Measurements from ENCODE around the gene FAM180B. TPM values are rescaled to one million over a fixed set of nuclear protein-coding genes. Genes with fewer than 3 reads are reported as not detected.

Gene FAM180B
- total and polyA plus RNA-seq, 10 of the 15 experiments (the other 5 are each of a cell fraction or from before 2014, with no cell fraction given) = 0.04 to 0.34 TPM; not detected in 8

DNA sequence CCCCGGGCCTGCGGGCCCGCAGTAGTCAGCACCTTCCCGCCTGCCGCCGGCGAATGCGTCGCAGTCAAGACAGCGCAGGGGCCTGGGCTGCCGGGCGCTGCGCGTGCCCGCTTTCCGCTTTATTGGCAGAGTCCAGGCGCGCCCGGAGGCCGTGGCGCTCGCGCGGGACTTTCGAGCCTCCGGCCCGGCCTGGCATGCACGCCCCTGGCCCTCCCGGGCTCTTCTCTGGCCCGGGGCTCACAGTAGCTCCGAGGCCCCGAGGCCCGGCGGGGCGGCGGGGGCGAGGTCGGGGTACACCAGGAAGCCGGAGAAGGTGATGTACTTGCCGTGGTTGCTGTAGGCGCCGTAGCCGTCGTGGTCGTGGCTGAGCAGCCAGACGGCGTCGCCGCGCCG is 3.1 kb downstream of the FAM180B start:
- H3K4me2 ChIP-seq (ENCODE audit: control insufficient read depth, insufficient read depth) = no peak overlapping the region
- BruUV-seq (replicated peaks) = no TSS peak
- H3K27me3 ChIP-seq (replicated peaks in 1 of 2; ENCODE audit: control insufficient read depth in 2 of 2, insufficient read depth in 2 of 2, low read length in 1 of 2) = peaks cover 3 to 23% of the 10 kb centered on the region in 2 experiments
- intact Hi-C loops (cut with micrococcal nuclease; ENCODE audit: unreplicated experiment) (no loop called here), in situ Hi-C loops (cut with MboI) (no loop called here)
- no peak overlapping the region for H3K4me3 ChIP-seq
- no peaks in the 10 kb centered on the region for H4K20me1 ChIP-seq (ENCODE audit: control insufficient read depth, insufficient read depth)
- H3K36me3 ChIP-seq (ENCODE audit: control insufficient read depth in 2 of 2, insufficient read depth in 2 of 2, low read length in 1 of 2) = peaks cover 0 to under 1% of the 10 kb centered on the region in 2 experiments; a peak in 1 of 4 replicates
- WGBS (ENCODE audit: insufficient coverage, insufficient replicate concordance, low lambda C conversion rate, missing lambda C conversion rate) = 96% methylated on average over 50 of the region's 51 CpGs
- no peak overlapping the region for H2AFZ ChIP-seq (ENCODE audit: control insufficient read depth, low read depth, low read length)
- H3K9ac ChIP-seq (ENCODE audit: control insufficient read depth, insufficient read depth, low read length) = no peak overlapping the region
- RAD21 ChIA-PET (ENCODE audit: unreplicated experiment) = no interaction called here
- peaks cover 7% of the 10 kb centered on the region for H3K4me1 ChIP-seq (ENCODE audit: control insufficient read depth, insufficient read depth, low read length)
- H3K27ac ChIP-seq (ENCODE audit: control insufficient read depth, insufficient read depth) = no peak overlapping the region
- FAIRE-seq (no peak), ATAC-seq (no peak), DNase-seq (ENCODE audit: low read depth, low spot score) (no peak)
- SMC1A ChIA-PET (ENCODE audit: uncharacterized antibody, unreplicated experiment) = no interaction called here
- POLR2A ChIA-PET = no interaction called here
- no peaks in the 10 kb centered on the region for H3K79me2 ChIP-seq (ENCODE audit: control insufficient read depth, insufficient read depth, low read length)
- TF ChIP-seq CHD2 (IDR thresholded peaks at IDR 0.05; ENCODE audit: borderline replicate concordance, low read depth, low read length) (no peak), ZZZ3 (IDR thresholded peaks at IDR 0.05; ENCODE audit: control insufficient read depth, insufficient read length, low read depth) (no peak), SMARCA5 (IDR thresholded peaks at IDR 0.05) (no peak)
- no peaks in the 10 kb centered on the region for H3K9me3 ChIP-seq (replicated peaks; ENCODE audit: control insufficient read depth, insufficient read depth, low read length)
- CTCF ChIA-PET = no interaction called here

- no peak for FAIRE-seq
- Histone ChIP-seq H3K9me3 (replicated peaks; ENCODE audit: control insufficient read depth, insufficient read depth, low read length) (no peaks in the 10 kb centered on the region), H3K27me3 (replicated peaks in 1 of 2; ENCODE audit: control insufficient read depth in 2 of 2, insufficient read depth in 2 of 2, low read length in 1 of 2) (peaks cover 3 to 23% of the 10 kb centered on the region in 2 experiments), H3K27ac (ENCODE audit: control insufficient read depth, insufficient read depth) (no peak overlapping the region), H3K4me3 (no peak overlapping the region), H3K9ac (ENCODE audit: control insufficient read depth, insufficient read depth, low read length) (no peak overlapping the region), H3K36me3 (ENCODE audit: control insufficient read depth in 2 of 2, insufficient read depth in 2 of 2, low read length in 1 of 2) (no peaks in the 10 kb centered on the region; a peak in 1 of 4 replicates), H3K4me1 (ENCODE audit: control insufficient read depth, insufficient read depth, low read length) (peaks cover 7% of the 10 kb centered on the region), H4K20me1 (ENCODE audit: control insufficient read depth, insufficient read depth) (no peaks in the 10 kb centered on the region), H3K4me2 (ENCODE audit: control insufficient read depth, insufficient read depth) (no peak overlapping the region), H3K79me2 (ENCODE audit: control insufficient read depth, insufficient read depth, low read length) (no peaks in the 10 kb centered on the region), H2AFZ (ENCODE audit: control insufficient read depth, low read depth, low read length) (no peak overlapping the region)
- no TSS peak for BruUV-seq (replicated peaks)
- intact Hi-C loops (cut with micrococcal nuclease; ENCODE audit: unreplicated experiment) = no loop called here
- SMC1A ChIA-PET (ENCODE audit: uncharacterized antibody, unreplicated experiment) = no interaction called here
- in situ Hi-C loops (cut with MboI) = no loop called here
- CTCF ChIA-PET = interaction anchor here (1.6 kb wide), 1 partner anchor 27 kb away, joined by 4 read pairs; no protein-coding TSS in a partner anchor
- no peak for TF ChIP-seq RELA (IDR thresholded peaks at IDR 0.05; ENCODE audit: borderline replicate concordance, partially characterized antibody)
- TF ChIP-seq IKZF1 (conservative IDR thresholded peaks at IDR 0.05) = no peak
- TF ChIP-seq REST (IDR thresholded peaks at IDR 0.05; ENCODE audit: low read depth, low read length) = no peak
- TF ChIP-seq, protein P1, sequence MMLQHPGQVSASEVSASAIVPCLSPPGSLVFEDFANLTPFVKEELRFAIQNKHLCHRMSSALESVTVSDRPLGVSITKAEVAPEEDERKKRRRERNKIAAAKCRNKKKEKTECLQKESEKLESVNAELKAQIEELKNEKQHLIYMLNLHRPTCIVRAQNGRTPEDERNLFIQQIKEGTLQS (IDR thresholded peaks at IDR 0.05; ENCODE audit: borderline replicate concordance, extremely low read depth, low read depth, low read length) = no peak
- no peak for TF ChIP-seq RCOR1 (conservative IDR thresholded peaks at IDR 0.05; ENCODE audit: low read depth, low read length)
- TF ChIP-seq ZNF384 (IDR thresholded peaks at IDR 0.05; ENCODE audit: borderline replicate concordance, low read depth, low read length) = no peak
- POLR2A ChIA-PET = no interaction called here
- RAD21 ChIA-PET (ENCODE audit: unreplicated experiment) = no interaction called here
- ATAC-seq = no peak
- 97% methylated on average over 81 of the region's 122 CpGs for WGBS (ENCODE audit: insufficient coverage, insufficient replicate concordance, low lambda C conversion rate, missing lambda C conversion rate)
- no peak for DNase-seq (ENCODE audit: low read depth, low spot score)
Observed at GRCh38 chr11:47589977-47590861, 3.7 kb downstream of the FAM180B start.

Measured in GM12878 (cell line).